Kidney (tissue), 14 donors: ENCODE data around the gene PPA2. TPM values are rescaled to one million over a fixed set of nuclear protein-coding genes. Genes with fewer than 3 reads are reported as not detected.

ENCODE experiments used
- DNase-seq, 5 donors: peaks; one replicate each; pipeline ENCODE4 v3.0.0-alpha.2; 2013 to 2020
- FAIRE-seq: peaks from 2 replicates; lab custom pipeline; 2012; peaks lifted over from hg19 to GRCh38; lab: Jason Lieb, UNC
- H3K27ac ChIP-seq, 2 donors: one replicate each; pipeline ENCODE4 v1.7.0; 2013; ENCODE audit warnings: low read depth in 2 of 2, low read length in 2 of 2, inconsistent platforms in 1 of 2
- H3K27me3 ChIP-seq: one replicate; pipeline ENCODE4 v1.7.1; 2013; ENCODE audit warnings: low read length, inconsistent platforms; ENCODE audit not compliant: control insufficient read depth, insufficient read depth
- H3K36me3 ChIP-seq, 3 donors: one replicate each; pipeline versions ENCODE4 v1.7.0 to v1.7.1; 2013; ENCODE audit warnings: low read length in 3 of 3, control low read depth in 1 of 3, inconsistent platforms in 1 of 3; ENCODE audit not compliant: insufficient read depth in 3 of 3, control insufficient read depth in 2 of 3
- H3K4me1 ChIP-seq, 3 donors: one replicate each; pipeline versions ENCODE4 v1.7.0 to v1.7.1; 2013; ENCODE audit warnings: low read length in 3 of 3, inconsistent platforms in 1 of 3, low read depth in 1 of 3; ENCODE audit not compliant: control insufficient read depth in 2 of 3, insufficient read depth in 2 of 3
- H3K4me3 ChIP-seq, 3 donors: one replicate each; pipeline versions ENCODE4 v1.7.0 to v1.8.1; 2013; ENCODE audit warnings: low read length in 3 of 3, control low read depth in 1 of 3, inconsistent platforms in 1 of 3
- H3K9ac ChIP-seq, 3 donors: one replicate each; pipeline versions ENCODE4 v1.7.0 to v1.7.1; 2013; ENCODE audit warnings: low read length in 3 of 3, control low read depth in 1 of 3, inconsistent platforms in 1 of 3
- H3K9me3 ChIP-seq, 3 donors: one replicate each; pipeline versions ENCODE4 v1.7.0 to v1.7.1; 2013; ENCODE audit warnings: low read length in 3 of 3, control low read depth in 1 of 3, inconsistent platforms in 1 of 3; ENCODE audit not compliant: control insufficient read depth in 2 of 3, insufficient read depth in 1 of 3
- CTCF ChIP-seq: IDR thresholded peaks from 3 replicates; pipeline ENCODE4 v1.5.1; 2012; ENCODE audit warnings: mild to moderate bottlenecking, moderate library complexity, borderline replicate concordance; ENCODE audit not compliant: insufficient read depth; ENCODE audit errors: extremely low read depth
- intact Hi-C: fragments of 100-400 bp; cut with DNase I; formaldehyde crosslinking; loops from one replicate; pipeline ENCODE4 v1.11.1; 2022
- polyA plus RNA-seq: library from polyadenylated mRNA; stranded (reverse); fragments of 350-450 nt; fragmentation: Illumina TruSeq; extraction: RNeasy Lipid Tissue Mini Kit (QIAGEN cat#74804); gene quantifications from one replicate; pipeline ENCODE4 v1.2.3, GENCODE V29; 2014; ENCODE audit warnings: low read depth, low replicate concordance; ENCODE audit not compliant: insufficient read depth
- total RNA-seq: library from RNA; stranded (reverse); fragmentation: NEBNext Ultra II Directional; extraction: Animal tissue kit (Norgen Biotek cat#: 25700); gene quantifications from one replicate; pipeline ENCODE4 v1.2.1, GENCODE V29; 2021
- donor health status: control.
- donor health status: control.
- donor health status: control.
- donor health status: control.
- donor health status: control.
- donor health status: DM: yes; HTN: yes; CAD: no.
- donor health status: Normal renal cell carcinoma (clear cell type).

Gene PPA2
- total and polyA plus RNA-seq, 2 donors from 2014 or later = 84.9 to 193 TPM

- intact Hi-C loops = no loop called here
- DNase-seq (no peak), FAIRE-seq (no peak)
- TF ChIP-seq CTCF = no peak
- no peak overlapping the region for H3K27ac ChIP-seq
- H3K9me3 ChIP-seq = no peaks in the 10 kb centered on the region
- H3K4me1 ChIP-seq = no peaks in the 10 kb centered on the region
- no peak overlapping the region for H3K9ac ChIP-seq
- no peak overlapping the region for H3K4me3 ChIP-seq
- peaks cover 0 to 2% (median 0%) of the 10 kb centered on the region in 3 donors for H3K36me3 ChIP-seq
- H3K27me3 ChIP-seq = no peaks in the 10 kb centered on the region
Observed at GRCh38 chr4:105451346-105451745, 22.5 kb downstream of the PPA2 start.

- DNase-seq = no peak
- no peaks in the 10 kb centered on the region for H3K27me3 ChIP-seq
- H3K4me3 ChIP-seq = no peak overlapping the region
- no peaks in the 10 kb centered on the region for H3K9me3 ChIP-seq
- H3K4me1 ChIP-seq = no peaks in the 10 kb centered on the region
- no peak for FAIRE-seq
- intact Hi-C loops = no loop called here
- peaks cover 3 to 25% (median 6%) of the 10 kb centered on the region in 3 donors for H3K36me3 ChIP-seq
- H3K9ac ChIP-seq = no peak overlapping the region
- H3K27ac ChIP-seq = no peak overlapping the region
- no peak for TF ChIP-seq CTCF
Observed at GRCh38 chr4:105440890-105441289, 33.0 kb downstream of the PPA2 start.

- TF ChIP-seq CTCF = no peak
- intact Hi-C loops = no loop called here
- Histone ChIP-seq H3K4me1 (no peaks in the 10 kb centered on the region), H3K27me3 (no peaks in the 10 kb centered on the region), H3K9me3 (peaks cover 0 to 6% (median 0%) of the 10 kb centered on the region in 3 donors), H3K36me3 (peaks cover 7 to 35% (median 7%) of the 10 kb centered on the region in 3 donors), H3K27ac (no peak overlapping the region), H3K9ac (no peak overlapping the region), H3K4me3 (no peak overlapping the region)
- DNase-seq (no peak), FAIRE-seq (no peak)
Observed at GRCh38 chr4:105437637-105438036, 36.2 kb downstream of the PPA2 start.

- H3K4me1 ChIP-seq = no peaks in the 10 kb centered on the region
- intact Hi-C loops = no loop called here
- no peak overlapping the region for H3K9ac ChIP-seq
- FAIRE-seq (no peak), DNase-seq (no peak)
- H3K27me3 ChIP-seq = no peaks in the 10 kb centered on the region
- peaks cover 5 to 32% (median 7%) of the 10 kb centered on the region in 3 donors for H3K36me3 ChIP-seq
- no peak for TF ChIP-seq CTCF
- H3K4me3 ChIP-seq = no peak overlapping the region
- H3K27ac ChIP-seq = no peak overlapping the region
- H3K9me3 ChIP-seq = peaks cover 0 to 6% (median 0%) of the 10 kb centered on the region in 3 donors
Observed at GRCh38 chr4:105436414-105436813, 37.4 kb downstream of the PPA2 start.
